ENCODE results near the gene SPECC1L.
A peak's percentile ranks its signal among the peaks of the same experiment; 100 is the strongest.
"Not testable (repeated sequence)": the region's sequence is repeated elsewhere in the genome, so short reads cannot be mapped to it uniquely, and the experiment has no call there.

The SPECC1L gene

DNA sequence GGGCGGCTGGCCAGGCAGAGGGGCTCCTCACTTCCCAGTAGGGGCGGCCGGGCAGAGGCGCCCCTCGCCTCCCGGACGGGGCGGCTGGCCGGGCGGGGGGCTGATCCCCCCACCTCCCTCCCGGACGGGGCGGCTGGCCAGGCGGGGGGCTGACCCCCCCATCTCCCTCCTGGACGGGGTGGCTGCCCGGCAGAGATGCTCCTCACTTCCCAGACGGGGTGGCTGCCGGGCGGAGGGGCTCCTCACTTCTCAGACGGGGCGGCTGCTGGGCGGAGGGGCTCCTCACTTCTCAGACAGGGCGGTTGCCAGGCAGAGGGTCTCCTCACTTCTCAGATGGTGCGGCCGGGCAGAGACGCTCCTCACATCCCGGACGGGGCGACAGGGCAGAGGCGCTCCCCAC, 46.9 kb downstream of the SPECC1L start:
- FAIRE-seq, result not testable (repeated sequence)

DNA sequence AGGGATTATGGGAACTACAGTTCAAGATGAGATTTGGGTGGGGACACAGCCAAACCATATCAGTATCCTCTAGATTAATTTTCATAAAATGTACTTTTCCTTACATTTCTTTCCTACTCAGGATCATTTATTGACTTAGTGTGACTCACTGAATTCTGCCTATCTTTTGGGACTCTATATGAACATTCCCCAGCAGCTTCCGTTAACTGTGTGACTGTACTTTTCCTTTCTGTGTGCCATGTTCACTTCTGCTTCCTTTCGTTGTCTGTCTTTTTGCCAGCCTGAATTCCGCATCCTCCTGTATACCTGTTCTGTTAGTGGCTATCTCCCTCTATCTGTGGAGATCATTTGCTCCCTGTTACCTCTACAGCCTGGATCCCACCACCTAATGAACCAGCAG, 48.8 kb downstream of the SPECC1L start:
- no peak for FAIRE-seq
- no peak for DNase-seq (ENCODE audit: insufficient read length, low spot score)

More for the DNA sequence above, 46.9 kb downstream of the SPECC1L start:
- not testable (repeated sequence) for DNase-seq (ENCODE audit: insufficient read length, low spot score)

DNA sequence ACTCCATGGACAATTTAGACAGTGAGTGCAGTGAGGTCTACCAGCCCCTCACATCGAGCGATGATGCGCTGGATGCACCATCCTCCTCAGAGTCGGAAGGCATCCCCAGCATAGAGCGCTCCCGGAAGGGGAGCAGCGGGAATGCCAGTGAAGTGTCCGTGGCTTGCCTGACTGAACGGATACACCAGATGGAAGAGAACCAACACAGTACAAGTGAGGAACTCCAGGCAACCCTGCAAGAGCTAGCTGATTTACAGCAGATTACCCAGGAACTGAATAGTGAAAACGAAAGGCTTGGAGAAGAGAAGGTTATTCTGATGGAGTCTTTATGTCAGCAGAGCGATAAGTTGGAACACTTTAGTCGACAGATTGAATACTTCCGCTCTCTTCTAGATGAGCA, 51.4 kb downstream of the SPECC1L start:
- FAIRE-seq (no peak), DNase-seq (ENCODE audit: insufficient read length, low spot score) (no peak)

DNA sequence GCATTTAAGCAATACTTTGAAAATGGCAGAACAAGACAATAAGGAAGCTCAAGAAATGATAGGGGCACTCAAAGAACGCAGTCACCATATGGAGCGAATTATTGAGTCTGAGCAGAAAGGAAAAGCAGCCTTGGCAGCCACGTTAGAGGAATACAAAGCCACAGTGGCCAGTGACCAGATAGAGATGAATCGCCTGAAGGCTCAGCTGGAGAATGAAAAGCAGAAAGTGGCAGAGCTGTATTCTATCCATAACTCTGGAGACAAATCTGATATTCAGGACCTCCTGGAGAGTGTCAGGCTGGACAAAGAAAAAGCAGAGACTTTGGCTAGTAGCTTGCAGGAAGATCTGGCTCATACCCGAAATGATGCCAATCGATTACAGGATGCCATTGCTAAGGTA, 51.9 kb downstream of the SPECC1L start:
- DNase-seq (ENCODE audit: insufficient read length, low spot score) (no peak), FAIRE-seq (no peak)

DNA sequence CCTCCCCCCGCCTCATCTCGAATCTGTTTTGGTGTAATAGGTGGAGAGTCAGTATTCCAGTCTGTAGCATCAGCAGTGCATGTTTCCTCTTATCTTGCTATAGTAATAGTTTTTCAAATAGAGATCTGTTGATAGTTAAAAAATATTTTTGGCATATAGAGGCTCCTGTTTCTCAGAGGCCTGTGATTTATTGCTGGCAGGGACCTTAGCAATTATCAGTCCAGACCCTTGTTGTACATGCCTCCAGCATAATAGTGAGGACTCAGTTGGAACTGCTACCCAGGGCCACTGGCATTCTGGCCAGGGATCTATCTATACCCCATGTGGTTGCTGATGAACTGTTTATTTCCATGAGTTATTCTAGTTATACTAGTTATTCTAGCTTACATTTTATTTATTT, 52.6 kb downstream of the SPECC1L start:
- DNase-seq (ENCODE audit: insufficient read length, low spot score) (no peak), FAIRE-seq (no peak)

DNA sequence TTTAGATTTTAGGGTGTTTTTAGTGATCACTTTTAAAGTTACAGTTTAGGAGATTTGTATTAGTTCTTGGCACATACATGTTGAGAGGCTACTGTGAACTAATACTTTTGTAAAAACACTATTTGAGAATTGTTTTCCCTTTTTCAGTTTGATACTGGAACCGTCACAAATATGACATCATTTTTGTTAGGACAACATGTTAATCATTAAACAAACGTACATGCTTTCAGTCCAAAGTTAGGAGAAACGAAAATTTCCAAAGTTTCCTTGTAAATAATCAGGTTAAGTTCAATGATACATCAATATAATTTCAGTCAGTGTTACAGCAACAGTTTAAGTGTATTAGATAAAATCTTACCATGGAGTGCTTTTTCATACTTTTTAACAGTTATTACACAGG, 53.1 kb downstream of the SPECC1L start:
- no peak for DNase-seq (ENCODE audit: insufficient read length, low spot score)
- no peak for FAIRE-seq

DNA sequence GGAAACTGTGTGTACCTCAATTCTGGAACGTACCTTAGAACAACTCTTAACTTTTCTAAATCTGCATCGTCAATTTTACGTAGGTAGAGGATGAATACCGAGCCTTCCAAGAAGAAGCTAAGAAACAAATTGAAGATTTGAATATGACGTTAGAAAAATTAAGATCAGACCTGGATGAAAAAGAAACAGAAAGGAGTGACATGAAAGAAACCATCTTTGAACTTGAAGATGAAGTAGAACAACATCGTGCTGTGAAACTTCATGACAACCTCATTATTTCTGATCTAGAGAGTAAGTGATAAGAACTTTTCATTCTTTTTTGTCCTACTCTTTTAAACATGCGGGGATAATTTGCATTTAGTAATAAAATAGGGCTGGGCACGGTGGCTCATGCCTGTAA, 53.5 kb downstream of the SPECC1L start:
- FAIRE-seq (no peak), DNase-seq (ENCODE audit: insufficient read length, low spot score) (no peak)

DNA sequence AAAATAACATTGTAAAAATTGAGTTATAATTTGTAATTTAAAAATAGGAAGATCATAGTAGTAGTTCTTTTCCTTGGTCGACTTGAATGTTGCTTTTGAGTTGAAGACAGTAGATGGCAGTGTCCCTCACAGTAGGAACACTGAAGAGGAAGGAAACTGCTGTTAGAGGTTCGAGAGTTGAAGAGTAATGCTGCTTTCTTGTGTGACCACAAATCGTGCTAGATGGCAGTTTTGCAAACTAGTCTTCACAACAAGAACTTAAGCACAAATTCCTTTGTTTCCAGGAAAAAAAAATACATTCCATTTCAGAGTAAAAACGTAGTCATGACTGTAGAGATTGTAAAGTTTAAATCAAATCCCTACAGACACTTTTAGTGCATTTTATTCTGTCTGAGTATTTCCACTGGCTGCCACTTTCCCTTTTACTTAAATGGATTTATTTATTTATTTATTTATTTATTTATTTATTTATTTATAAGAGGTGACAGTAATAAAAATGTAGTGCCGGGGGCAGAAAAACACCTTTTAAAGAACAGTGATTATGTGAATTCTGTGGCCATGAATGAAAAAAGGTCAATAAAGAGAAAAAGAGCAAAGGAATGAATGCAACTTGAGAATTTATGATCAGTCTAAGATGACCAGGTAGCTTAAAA, 54.6 kb downstream of the SPECC1L start:
- FAIRE-seq, result no peak
- peak; percentile 59 for DNase-seq (ENCODE audit: insufficient read length, low spot score)

DNA sequence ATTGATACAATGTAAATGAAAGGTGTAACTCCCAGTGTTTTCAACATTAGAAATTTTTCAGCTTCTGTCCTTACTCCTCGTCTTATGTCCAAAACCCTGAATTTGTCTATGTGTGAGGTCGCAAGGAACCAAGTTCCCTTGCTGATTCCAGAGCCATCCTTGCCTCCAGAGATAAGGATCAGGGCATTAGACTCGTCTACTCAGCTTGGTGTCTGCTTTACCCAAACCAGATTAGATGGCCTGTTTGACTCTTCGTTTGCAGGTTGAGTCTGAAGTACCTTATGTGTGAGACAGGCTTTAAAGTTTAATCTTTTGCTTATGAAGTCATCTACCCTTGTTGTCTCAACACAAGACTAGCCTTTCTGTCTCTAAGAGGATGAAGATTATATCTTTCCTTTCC, 55.6 kb downstream of the SPECC1L start:
- FAIRE-seq, result no peak

DNA sequence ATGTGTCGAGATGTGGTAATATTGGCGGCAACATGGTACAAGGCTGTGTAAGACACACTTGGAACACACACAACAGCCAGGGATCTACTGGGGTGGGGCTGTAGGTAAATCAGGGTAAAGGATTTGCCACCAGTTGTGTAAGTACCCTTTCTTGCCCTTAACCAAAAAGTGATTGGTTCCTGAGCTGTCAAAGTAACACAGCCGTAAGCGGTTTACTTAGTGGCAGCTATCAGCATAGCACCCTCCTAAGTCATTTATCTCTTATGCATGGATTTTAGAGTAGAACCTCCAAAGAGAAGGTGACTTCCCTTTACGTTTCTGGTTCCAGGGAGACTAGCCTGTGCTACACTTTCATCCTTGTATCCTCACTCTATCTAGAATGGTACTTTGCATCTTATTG, 57.2 kb downstream of the SPECC1L start:
- DNase-seq (ENCODE audit: insufficient read length, low spot score), result no peak
- no peak for FAIRE-seq

More for the DNA sequence above, 55.6 kb downstream of the SPECC1L start:
- no peak for DNase-seq (ENCODE audit: insufficient read length, low spot score)

DNA sequence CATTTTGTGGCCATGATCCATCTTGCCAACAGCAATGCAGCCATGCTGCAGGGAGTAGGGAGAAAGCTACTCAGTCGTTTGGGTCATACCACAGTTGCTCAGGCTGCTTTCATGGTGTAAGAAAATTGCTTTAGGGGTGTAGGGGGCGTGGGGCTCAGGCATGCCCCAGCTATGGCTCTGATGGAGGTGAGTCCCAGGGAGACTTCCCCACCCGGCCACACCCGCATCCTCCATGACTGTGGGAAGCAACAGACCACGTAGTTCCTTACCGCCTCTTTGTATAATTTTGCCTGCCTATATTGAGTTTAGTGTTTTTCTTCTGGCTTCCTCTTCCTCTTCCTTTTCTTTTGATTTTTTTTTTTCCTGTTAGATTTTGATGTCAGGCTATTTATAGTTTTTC, 58.8 kb downstream of the SPECC1L start:
- no peak for DNase-seq (ENCODE audit: insufficient read length, low spot score)
- FAIRE-seq, result no peak

DNA sequence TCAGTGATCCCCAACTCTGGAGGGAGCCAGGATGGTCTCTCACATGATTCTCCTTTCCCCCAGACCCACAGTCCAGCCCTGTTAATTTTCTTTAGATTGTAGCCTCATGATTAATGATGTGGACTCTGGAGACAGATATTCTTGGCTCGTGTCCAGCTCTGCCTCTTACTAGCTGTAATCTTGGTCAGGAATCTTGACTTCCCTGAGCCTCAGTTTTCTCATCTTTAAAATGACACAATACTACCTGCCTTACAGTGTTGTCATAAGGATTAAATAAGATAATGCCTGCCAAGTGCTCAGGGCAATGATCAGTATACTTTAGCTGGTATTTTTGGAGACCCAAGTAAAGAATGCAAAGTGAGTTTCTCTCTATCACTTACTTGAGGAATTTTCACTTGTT, 60.0 kb downstream of the SPECC1L start:
- FAIRE-seq, result no peak

DNA sequence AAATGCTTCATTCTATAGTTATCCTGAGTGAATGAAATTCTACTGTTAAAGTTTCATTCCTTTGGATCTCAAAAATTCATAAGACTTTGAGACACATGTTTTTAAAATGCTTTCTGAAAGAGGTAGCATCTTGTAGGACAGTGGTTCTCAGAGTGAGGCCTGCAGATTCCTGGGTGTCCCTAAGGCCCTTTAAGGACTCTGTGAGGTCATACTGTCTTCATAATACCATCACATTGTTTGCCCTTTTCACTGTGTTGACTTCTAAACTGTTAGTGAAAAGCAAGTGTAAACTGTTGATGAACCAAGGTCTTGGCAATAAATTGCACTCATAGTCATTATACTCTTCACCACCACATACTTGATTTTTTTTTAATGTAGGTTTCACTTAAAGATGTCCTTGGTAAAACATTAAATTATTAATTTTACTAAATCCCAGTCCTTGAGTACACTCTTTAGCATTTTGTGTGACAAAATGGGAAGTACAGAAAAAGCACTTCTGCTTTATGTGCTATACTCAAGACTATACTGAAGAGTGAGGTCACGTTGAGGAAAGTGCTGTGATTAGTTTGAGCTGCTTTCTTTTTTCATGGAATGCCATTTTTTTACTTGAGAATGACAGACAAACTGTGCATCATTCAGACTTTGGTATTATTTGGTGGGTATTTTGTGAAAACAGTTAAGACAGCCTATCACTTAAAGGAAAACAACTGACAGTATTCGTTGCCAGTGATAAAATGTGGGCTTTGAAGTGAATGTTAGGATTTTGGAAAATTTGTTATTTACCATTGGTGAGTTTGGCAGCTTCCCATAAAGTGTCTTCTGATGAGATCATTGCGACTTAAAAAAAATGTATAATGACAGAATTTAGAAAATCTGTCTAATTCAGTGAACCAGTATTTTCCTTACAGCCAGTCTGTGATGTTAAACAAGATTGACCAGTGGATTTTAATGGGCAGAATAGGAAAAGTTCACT, 61.1 kb downstream of the SPECC1L start:
- DNase-seq (ENCODE audit: insufficient read length, low spot score), result no peak
- FAIRE-seq, result no peak

More for the DNA sequence above, 60.0 kb downstream of the SPECC1L start:
- DNase-seq (ENCODE audit: insufficient read length, low spot score), result no peak

DNA sequence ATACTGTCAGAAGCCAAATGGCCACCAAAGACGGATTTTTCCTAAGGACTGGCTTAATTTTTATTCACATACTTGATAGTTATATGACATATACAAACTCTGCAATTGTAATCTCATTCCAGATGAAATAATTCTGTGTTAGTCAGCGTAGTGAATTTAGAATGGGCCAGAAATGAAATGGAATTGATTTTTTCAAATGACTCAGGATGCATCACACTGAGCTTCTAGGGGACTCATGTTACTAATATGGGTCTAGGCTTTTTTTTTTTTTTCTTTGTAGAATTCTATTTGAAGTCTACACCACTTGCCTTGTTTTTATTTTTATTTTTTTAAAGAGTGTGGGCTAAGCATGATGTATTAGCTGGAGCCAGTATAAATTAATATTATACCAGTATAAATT, 62.7 kb downstream of the SPECC1L start:
- FAIRE-seq, result no peak
- DNase-seq (ENCODE audit: insufficient read length, low spot score), result no peak

DNA sequence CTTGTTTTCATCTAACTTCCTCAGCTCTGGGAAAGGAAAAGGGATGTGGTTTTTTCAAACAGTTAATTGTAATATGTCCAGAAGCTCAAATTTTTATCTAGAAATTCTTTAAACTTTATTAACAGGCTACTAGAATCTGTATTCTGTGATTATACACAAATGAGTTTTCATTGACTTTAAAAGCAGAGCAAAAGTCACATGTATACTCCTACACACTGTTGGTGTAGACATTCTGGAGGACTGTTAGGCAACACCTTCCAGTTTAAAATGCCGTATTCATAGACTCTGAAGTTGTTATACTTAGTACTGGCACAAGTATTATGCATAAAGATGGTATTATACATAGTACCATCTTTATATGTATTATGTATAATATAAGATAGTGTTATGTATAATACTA, 64.9 kb downstream of the SPECC1L start:
- FAIRE-seq (no peak), DNase-seq (ENCODE audit: insufficient read length, low spot score) (no peak)

DNA sequence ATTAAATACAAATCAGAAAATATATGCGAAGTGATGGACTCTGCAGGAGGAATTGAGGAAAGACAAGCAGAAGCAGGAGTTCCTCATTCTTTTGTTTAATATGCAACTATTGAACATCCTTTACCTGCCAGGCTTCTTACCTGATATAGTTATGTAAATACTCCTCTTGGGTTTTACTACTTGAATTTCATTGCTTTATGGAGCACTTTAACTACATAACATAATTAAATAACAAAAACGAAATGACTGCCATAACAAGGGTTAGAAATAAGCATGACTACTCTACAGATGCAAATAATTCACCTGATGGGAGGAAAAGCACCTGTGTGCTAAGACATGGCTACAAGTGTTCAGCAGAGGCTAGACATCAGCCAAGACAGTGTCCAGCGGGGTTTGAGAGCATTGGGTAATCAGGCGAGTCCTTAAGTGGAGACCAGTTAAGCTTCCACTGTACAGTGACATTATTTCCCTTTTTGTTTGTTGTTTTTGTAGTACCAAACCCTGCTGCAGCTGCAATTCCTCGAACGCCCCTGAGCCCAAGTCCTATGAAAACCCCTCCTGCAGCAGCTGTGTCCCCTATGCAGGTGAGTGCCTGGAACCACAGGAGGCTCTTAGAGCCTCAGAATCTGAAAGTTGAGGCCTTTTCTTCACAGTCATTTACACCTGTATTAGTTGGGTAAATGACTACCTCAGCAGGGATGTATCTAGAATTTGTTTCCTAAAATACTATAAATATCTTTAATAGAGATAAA, 67.4 kb downstream of the SPECC1L start:
- DNase-seq (ENCODE audit: insufficient read length, low spot score) (no peak), FAIRE-seq (no peak)

DNA sequence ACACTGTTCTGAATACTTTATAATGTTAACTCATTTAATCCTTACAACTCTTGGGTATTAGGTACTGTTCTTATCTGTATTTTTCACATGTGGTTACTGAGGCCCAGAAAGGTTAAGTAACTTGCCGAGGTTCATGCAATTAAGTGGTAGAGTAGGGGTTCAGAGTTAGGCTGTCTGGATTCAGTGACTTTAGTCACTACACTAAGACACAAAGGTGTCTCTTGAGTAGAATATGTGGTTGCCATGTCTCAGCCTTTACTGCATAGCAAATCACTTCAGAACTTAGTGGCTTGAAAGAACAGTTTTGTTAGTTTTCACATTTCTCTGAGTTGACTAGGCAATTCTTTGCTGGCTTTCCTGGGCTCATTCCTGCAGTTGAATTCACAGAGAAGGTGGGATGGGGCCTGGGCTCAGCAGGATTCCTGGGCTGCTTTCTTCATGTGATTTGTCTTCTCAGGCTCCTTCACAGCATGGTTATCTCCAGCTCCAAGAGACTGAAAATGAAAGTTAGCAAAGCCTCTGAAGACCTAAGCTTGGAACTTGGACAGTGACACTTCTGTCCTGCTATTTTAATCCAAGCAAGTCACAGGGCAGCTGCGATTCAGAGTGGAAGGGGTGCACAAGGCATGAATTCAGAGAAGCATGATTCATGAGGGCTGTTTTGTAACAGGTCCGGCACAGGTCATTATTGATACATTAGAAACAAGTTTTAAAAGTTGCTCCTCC, 68.3 kb downstream of the SPECC1L start:
- no peak for FAIRE-seq
- no peak for DNase-seq (ENCODE audit: insufficient read length, low spot score)

DNA sequence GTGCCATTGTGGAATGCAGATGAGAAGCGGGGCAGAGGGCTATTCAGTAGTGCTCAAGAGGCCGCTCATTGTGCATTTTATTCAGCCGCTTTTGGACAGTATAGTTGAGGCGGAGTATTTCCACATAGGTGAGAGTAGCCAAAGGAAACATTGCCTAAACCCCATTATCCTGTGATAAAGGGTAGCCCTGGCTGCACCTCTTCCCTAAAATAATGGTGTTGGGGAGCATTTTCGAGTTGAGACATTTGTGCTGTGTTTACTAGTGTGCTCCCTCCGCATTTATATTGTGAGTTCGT, 68.8 kb downstream of the SPECC1L start:
- FAIRE-seq, result no peak
- DNase-seq (ENCODE audit: insufficient read length, low spot score), result no peak

DNA sequence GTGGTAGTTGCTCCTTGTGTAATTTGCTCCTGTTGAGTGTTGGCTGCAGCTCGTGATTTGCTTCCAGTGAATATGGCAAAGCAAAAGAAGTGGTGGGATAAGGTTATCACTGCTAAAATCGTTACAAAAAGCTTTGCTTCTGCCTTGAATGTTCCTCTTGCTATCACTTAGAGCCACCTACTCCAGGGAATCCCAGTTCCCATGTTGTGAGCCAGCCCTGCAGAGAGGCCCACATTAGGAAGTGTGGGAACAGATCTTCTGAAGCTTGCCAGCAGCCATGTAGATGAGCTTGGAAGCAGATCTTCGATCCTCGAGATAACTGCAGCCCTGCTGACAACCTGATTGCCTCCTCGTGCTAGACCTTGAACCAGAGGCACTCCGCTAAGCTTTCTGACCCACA, 71.0 kb downstream of the SPECC1L start:
- DNase-seq (ENCODE audit: insufficient read length, low spot score), result no peak
- no peak for FAIRE-seq

DNA sequence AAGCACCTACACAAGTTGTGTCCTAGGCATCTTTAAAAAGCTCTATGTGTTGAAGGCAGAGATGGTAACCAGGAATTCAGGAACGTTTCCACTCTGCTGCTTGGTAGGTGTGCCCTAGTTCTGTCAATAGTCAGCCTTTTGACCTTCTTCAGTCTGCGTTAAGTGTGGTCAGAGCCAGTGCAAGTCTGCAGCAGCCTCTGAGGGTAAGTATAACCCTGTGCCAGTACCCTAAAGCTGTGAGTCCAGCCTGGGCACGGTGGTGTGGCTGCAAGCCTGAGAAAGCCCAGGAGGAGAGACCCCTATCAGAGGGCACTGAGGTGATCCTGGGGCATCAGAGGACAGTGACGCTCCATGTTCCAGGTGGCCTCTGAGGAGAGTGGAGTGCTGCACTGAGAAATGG, 80.0 kb downstream of the SPECC1L start:
- no peak for FAIRE-seq
- DNase-seq (ENCODE audit: insufficient read length, low spot score), result no peak

DNA sequence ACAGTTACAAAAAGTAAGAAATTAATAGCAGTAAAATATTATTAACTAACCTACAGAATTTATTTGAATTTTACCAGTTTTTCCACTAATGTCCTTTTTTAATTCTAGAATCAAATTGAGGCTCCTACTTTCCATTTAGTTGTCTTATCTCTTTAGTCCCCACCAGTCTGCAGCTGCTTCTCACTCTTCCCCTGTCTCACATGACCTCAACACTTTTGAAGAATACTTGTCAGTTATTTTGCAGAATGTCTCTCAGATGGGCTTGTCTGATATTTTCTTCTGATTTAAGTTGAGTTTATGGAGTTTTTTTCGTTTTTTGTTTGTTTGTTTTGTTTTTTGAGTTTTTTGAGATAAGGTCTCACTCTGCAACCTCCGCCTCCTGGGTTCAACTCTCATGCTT, 82.5 kb downstream of the SPECC1L start:
- DNase-seq (ENCODE audit: insufficient read length, low spot score) (no peak), FAIRE-seq (no peak)

All from HTR-8/SVneo (cell line).